IgD-negative memory B cell (primary cell): ENCODE results near the gene FAM20C. TPM values are rescaled to one million over a fixed set of nuclear protein-coding genes. Genes with fewer than 3 reads are reported as not detected.
A peak's percentile ranks its signal among the peaks of the same experiment; 100 is the strongest.

Experiments used
- H3K27ac Mint-ChIP-seq, 3 donors: one replicate each; pipeline ENCODE4 v1.8.0; 2020 to 2022; ENCODE audit warnings: mild to moderate bottlenecking in 3 of 3, mixed read lengths in 3 of 3, moderate library complexity in 1 of 3
- H3K27me3 Mint-ChIP-seq: one replicate; pipeline ENCODE4 v1.8.0; 2021; ENCODE audit warnings: mixed read lengths
- H3K36me3 Mint-ChIP-seq: one replicate; pipeline ENCODE4 v1.8.0; 2020; ENCODE audit warnings: mild to moderate bottlenecking, mixed read lengths
- H3K4me1 Mint-ChIP-seq, 3 donors: one replicate each; pipeline ENCODE4 v1.8.0; 2020 to 2022; ENCODE audit warnings: mixed read lengths in 3 of 3, mild to moderate bottlenecking in 1 of 3
- H3K4me3 Mint-ChIP-seq, 4 donors: one replicate each; pipeline ENCODE4 v1.8.0; 2020 to 2022; ENCODE audit warnings: mild to moderate bottlenecking in 4 of 4, mixed read lengths in 4 of 4, moderate library complexity in 3 of 4
- H3K9me3 Mint-ChIP-seq, 3 donors: one replicate each; pipeline ENCODE4 v1.8.0; 2020 to 2021; ENCODE audit warnings: mixed read lengths in 3 of 3, mild to moderate bottlenecking in 1 of 3
- polyA plus RNA-seq: library from polyadenylated mRNA; unstranded; fragments of 300-500 nt; fragmentation: Illumina TruSeq; gene quantifications from one replicate; pipeline ENCODE4 v1.2.3, GENCODE V29; 2021

FAM20C gene
- polyA plus RNA-seq = not detected

- H3K9me3 Mint-ChIP-seq = peaks cover 0 to 3% (median 0%) of the 10 kb centered on the region in 3 donors
- H3K4me1 Mint-ChIP-seq = peaks cover 0 to 3% (median 3%) of the 10 kb centered on the region in 3 donors
- H3K27ac Mint-ChIP-seq = peak within 1 kb of the TSS in 1 of 3 donors; percentile 53
- H3K27me3 Mint-ChIP-seq = peaks cover 33% of the 10 kb centered on the region
- peak within 1 kb of the TSS in 3 of 4 donors; percentile 70 to 88 (median 81) for H3K4me3 Mint-ChIP-seq
- peaks cover 1% of the 10 kb centered on the region for H3K36me3 Mint-ChIP-seq
Observed at GRCh38 chr7:191981-192649, at the start of gene FAM20C. Gene FAM20C (plus strand): TSS chr7:192571. CDS start chr7:193200, 629 bp downstream.

GRCh38 chr7:143145-143751, 49.1 kb upstream of the FAM20C start:
- H3K27me3 Mint-ChIP-seq = no peaks in the 10 kb centered on the region
- no peak overlapping the region for H3K4me3 Mint-ChIP-seq
- H3K27ac Mint-ChIP-seq = peak overlapping the region in 2 of 3 donors; percentile 52 to 85
- H3K4me1 Mint-ChIP-seq = peaks cover 7 to 12% (median 7%) of the 10 kb centered on the region in 3 donors
- no peaks in the 10 kb centered on the region for H3K9me3 Mint-ChIP-seq
- H3K36me3 Mint-ChIP-seq = peaks cover 2% of the 10 kb centered on the region

- Mint-ChIP-seq H3K4me3 (peak overlapping the region in 3 of 4 donors; percentile 42 to 55 (median 47)), H3K27ac (peak overlapping the region in 2 of 3 donors; percentile 53 to 85), H3K27me3 (no peaks in the 10 kb centered on the region), H3K9me3 (peaks cover 0 to 2% (median 0%) of the 10 kb centered on the region in 3 donors), H3K4me1 (peaks cover 7 to 14% (median 7%) of the 10 kb centered on the region in 3 donors), H3K36me3 (peaks cover 2% of the 10 kb centered on the region)
Observed at GRCh38 chr7:143811-144453, 48.4 kb upstream of the FAM20C start.

GRCh38 chr7:144454-144826, 47.9 kb upstream of the FAM20C start:
- H3K27ac Mint-ChIP-seq = peak overlapping the region in 2 of 3 donors; percentile 53 to 85
- peaks cover 0 to 5% (median 0%) of the 10 kb centered on the region in 3 donors for H3K9me3 Mint-ChIP-seq
- H3K4me1 Mint-ChIP-seq = peaks cover 7 to 14% (median 12%) of the 10 kb centered on the region in 3 donors
- peaks cover 2% of the 10 kb centered on the region for H3K36me3 Mint-ChIP-seq
- peaks cover 2% of the 10 kb centered on the region for H3K27me3 Mint-ChIP-seq
- H3K4me3 Mint-ChIP-seq = peak overlapping the region in 2 of 4 donors; percentile 42 to 47

- peaks cover 2% of the 10 kb centered on the region for H3K36me3 Mint-ChIP-seq
- H3K4me1 Mint-ChIP-seq = peaks cover 8 to 20% (median 14%) of the 10 kb centered on the region in 3 donors
- H3K4me3 Mint-ChIP-seq = peak overlapping the region in 1 of 4 donors; percentile 14
- H3K27ac Mint-ChIP-seq = peak overlapping the region in 1 of 3 donors; percentile 21
- peaks cover 2% of the 10 kb centered on the region for H3K27me3 Mint-ChIP-seq
- peaks cover 0 to 7% (median 2%) of the 10 kb centered on the region in 3 donors for H3K9me3 Mint-ChIP-seq
Observed at GRCh38 chr7:145863-146262, 46.5 kb upstream of the FAM20C start.

GRCh38 chr7:148543-148931, 43.8 kb upstream of the FAM20C start:
- peak overlapping the region; percentile 91 to 98 (median 94) for H3K4me3 Mint-ChIP-seq
- H3K36me3 Mint-ChIP-seq = peaks cover 2% of the 10 kb centered on the region
- peak overlapping the region; percentile 98 to 100 (median 100) for H3K27ac Mint-ChIP-seq
- peaks cover 8 to 20% (median 14%) of the 10 kb centered on the region in 3 donors for H3K4me1 Mint-ChIP-seq
- H3K27me3 Mint-ChIP-seq = peaks cover 2% of the 10 kb centered on the region
- H3K9me3 Mint-ChIP-seq = peaks cover 0 to 7% (median 2%) of the 10 kb centered on the region in 3 donors

- H3K4me1 Mint-ChIP-seq = peaks cover 8 to 15% (median 9%) of the 10 kb centered on the region in 3 donors
- H3K9me3 Mint-ChIP-seq = peaks cover 0 to 7% (median 2%) of the 10 kb centered on the region in 3 donors
- peak overlapping the region; percentile 98 to 100 (median 100) for H3K27ac Mint-ChIP-seq
- H3K27me3 Mint-ChIP-seq = peaks cover 2% of the 10 kb centered on the region
- H3K36me3 Mint-ChIP-seq = peaks cover 2% of the 10 kb centered on the region
- peak overlapping the region; percentile 91 to 98 (median 94) for H3K4me3 Mint-ChIP-seq
Observed at GRCh38 chr7:148932-149790, 43.2 kb upstream of the FAM20C start.

- H3K4me3 Mint-ChIP-seq = peak overlapping the region; percentile 91 to 98 (median 94)
- peaks cover 2% of the 10 kb centered on the region for H3K36me3 Mint-ChIP-seq
- peak overlapping the region; percentile 98 to 100 (median 100) for H3K27ac Mint-ChIP-seq
- H3K27me3 Mint-ChIP-seq = peaks cover 2% of the 10 kb centered on the region
- peaks cover 0 to 7% (median 2%) of the 10 kb centered on the region in 3 donors for H3K9me3 Mint-ChIP-seq
- H3K4me1 Mint-ChIP-seq = peaks cover 3 to 8% (median 7%) of the 10 kb centered on the region in 3 donors
Observed at GRCh38 chr7:149791-150636, 42.4 kb upstream of the FAM20C start.

GRCh38 chr7:150811-151221, 41.6 kb upstream of the FAM20C start:
- H3K4me3 Mint-ChIP-seq = peak overlapping the region; percentile 25 to 91 (median 65)

GRCh38 chr7:151346-152050, 40.9 kb upstream of the FAM20C start:
- Mint-ChIP-seq H3K27me3 (peaks cover 2% of the 10 kb centered on the region), H3K36me3 (peaks cover 2% of the 10 kb centered on the region), H3K9me3 (peaks cover 0 to 7% (median 2%) of the 10 kb centered on the region in 3 donors), H3K27ac (peak overlapping the region in 2 of 3 donors; percentile 16 to 98), H3K4me3 (peak overlapping the region in 1 of 4 donors; percentile 62), H3K4me1 (peaks cover 1 to 10% (median 7%) of the 10 kb centered on the region in 3 donors)

More at GRCh38 chr7:150811-151221, 41.6 kb upstream of the FAM20C start:
- Mint-ChIP-seq H3K9me3 (peaks cover 0 to 7% (median 2%) of the 10 kb centered on the region in 3 donors), H3K27me3 (peaks cover 2% of the 10 kb centered on the region), H3K4me1 (peaks cover 1 to 10% (median 7%) of the 10 kb centered on the region in 3 donors), H3K27ac (peak overlapping the region in 2 of 3 donors; percentile 98 to 100), H3K36me3 (peaks cover 2% of the 10 kb centered on the region)

- Mint-ChIP-seq H3K9me3 (peaks cover 0 to 7% (median 2%) of the 10 kb centered on the region in 3 donors), H3K4me3 (peak overlapping the region in 1 of 4 donors; percentile 21), H3K36me3 (no peaks in the 10 kb centered on the region), H3K27me3 (peaks cover 4% of the 10 kb centered on the region), H3K27ac (peak overlapping the region in 1 of 3 donors; percentile 86), H3K4me1 (peaks cover 1 to 10% (median 7%) of the 10 kb centered on the region in 3 donors)
Observed at GRCh38 chr7:152702-153391, 39.5 kb upstream of the FAM20C start.

GRCh38 chr7:153604-154003, 38.8 kb upstream of the FAM20C start:
- peak overlapping the region in 1 of 4 donors; percentile 21 for H3K4me3 Mint-ChIP-seq
- peak overlapping the region in 1 of 3 donors; percentile 86 for H3K27ac Mint-ChIP-seq
- no peaks in the 10 kb centered on the region for H3K36me3 Mint-ChIP-seq
- peaks cover 4% of the 10 kb centered on the region for H3K27me3 Mint-ChIP-seq
- H3K4me1 Mint-ChIP-seq = peaks cover 1 to 8% (median 7%) of the 10 kb centered on the region in 3 donors
- H3K9me3 Mint-ChIP-seq = peaks cover 0 to 7% (median 2%) of the 10 kb centered on the region in 3 donors
